GM12878 (cell line): ENCODE measurements around the gene CD69. TPM values are rescaled to one million over a fixed set of nuclear protein-coding genes. Genes with fewer than 3 reads are reported as not detected.

Experiments
- polyA plus RNA-seq, 11 experiments: library from polyadenylated mRNA; depleted of rRNA in 4 of 11; unstranded in 6 of 11; stranded (reverse) in 5 of 11; fragments of >200 nt; fragmentation: Nextera tagmentation in 4 of 11; fragmentation: Illumina TruSeq in 1 of 11; extraction: Ambion mirVana in 4 of 11; extraction: Trizol in 1 of 11; gene quantifications; 1 replicate in 1 of 11; 2 replicates in 10 of 11; pipeline versions ENCODE4 v1.2.1 to v1.2.3, GENCODE V29; 2011 to 2016; ENCODE audit warnings: inconsistent platforms in 2 of 11, missing spikeins in 2 of 11, low read depth in 1 of 11
- total RNA-seq, 4 experiments: library from RNA; depleted of rRNA in 3 of 4; stranded (reverse); fragments of >200 nt in 3 of 4; fragmentation: Illumina TruSeq in 1 of 4; extraction: Trizol in 1 of 4; gene quantifications; 2 replicates each; pipeline versions ENCODE4 v1.2.1 to v1.2.3, GENCODE V29; 2013 to 2021

Gene CD69
- total and polyA plus RNA-seq, 10 of the 15 experiments (the other 5 are each of a cell fraction or from before 2014, with no cell fraction given) = 7.3 to 156 (median 15.0) TPM

Other genes starting within 250 kb of the CD69 start
Only the 7 nearest of the 10 such genes appear.
- gene KLRB1, start 153.0 kb downstream of the CD69 start, total RNA-seq (2014; rRNA removed) = not detected in 2 replicates
- not detected in 2 replicates for gene KLRB1, start 153.0 kb downstream of the CD69 start, total RNA-seq (2014; rRNA removed; fragmentation: Illumina TruSeq; extraction: Trizol)
- not detected in 2 replicates for gene KLRB1, start 153.0 kb downstream of the CD69 start, total RNA-seq (2021)
- gene KLRB1, start 153.0 kb downstream of the CD69 start, polyA plus RNA-seq (2011; rRNA removed) = not detected in 2 replicates
- gene KLRB1, start 153.0 kb downstream of the CD69 start, polyA plus RNA-seq (2014; fragmentation: Illumina TruSeq; extraction: Trizol) = not detected in 2 replicates
- gene KLRB1, start 153.0 kb downstream of the CD69 start, polyA plus RNA-seq (2014; fragmentation: Nextera tagmentation; extraction: Ambion mirVana) = not detected
- not detected in 2 replicates for gene KLRB1, start 153.0 kb downstream of the CD69 start, polyA plus RNA-seq (2014; rRNA removed)
- gene KLRB1, start 153.0 kb downstream of the CD69 start, polyA plus RNA-seq (2016; fragmentation: Nextera tagmentation; extraction: Ambion mirVana) = not detected
- 14.9 and 16.1 TPM in 2 replicates for gene CLEC2D, start 91.2 kb downstream of the CD69 start, total RNA-seq (2014; rRNA removed)
- gene CLEC2D, start 91.2 kb downstream of the CD69 start, total RNA-seq (2014; rRNA removed; fragmentation: Illumina TruSeq; extraction: Trizol) = 14.4 and 16.2 TPM in 2 replicates
- 15.4 and 15.5 TPM in 2 replicates for gene CLEC2D, start 91.2 kb downstream of the CD69 start, total RNA-seq (2021)
- 4.6 and 6.2 TPM in 2 replicates for gene CLEC2D, start 91.2 kb downstream of the CD69 start, polyA plus RNA-seq (2011; rRNA removed)
- 16.5 and 29.1 TPM in 2 replicates for gene CLEC2D, start 91.2 kb downstream of the CD69 start, polyA plus RNA-seq (2014; fragmentation: Illumina TruSeq; extraction: Trizol)
- 10 to 100 TPM; 29.8 TPM for gene CLEC2D, start 91.2 kb downstream of the CD69 start, polyA plus RNA-seq (2014; fragmentation: Nextera tagmentation; extraction: Ambion mirVana)
- 14.8 and 14.9 TPM in 2 replicates for gene CLEC2D, start 91.2 kb downstream of the CD69 start, polyA plus RNA-seq (2014; rRNA removed)
- gene CLEC2D, start 91.2 kb downstream of the CD69 start, polyA plus RNA-seq (2016; fragmentation: Nextera tagmentation; extraction: Ambion mirVana) = 10 to 100 TPM; 25.4 to 27.5 TPM
- 25.0 and 25.9 TPM in 2 replicates for gene CLECL1, start 27.8 kb downstream of the CD69 start, total RNA-seq (2014; rRNA removed)
- gene CLECL1, start 27.8 kb downstream of the CD69 start, total RNA-seq (2014; rRNA removed; fragmentation: Illumina TruSeq; extraction: Trizol) = 43.7 and 44.2 TPM in 2 replicates
- gene CLECL1, start 27.8 kb downstream of the CD69 start, total RNA-seq (2021) = 29.0 and 33.6 TPM in 2 replicates
- gene CLECL1, start 27.8 kb downstream of the CD69 start, polyA plus RNA-seq (2011; rRNA removed) = 4.6 and 7.9 TPM in 2 replicates
- 48.6 and 53.9 TPM in 2 replicates for gene CLECL1, start 27.8 kb downstream of the CD69 start, polyA plus RNA-seq (2014; fragmentation: Illumina TruSeq; extraction: Trizol)
- gene CLECL1, start 27.8 kb downstream of the CD69 start, polyA plus RNA-seq (2014; fragmentation: Nextera tagmentation; extraction: Ambion mirVana) = 10 to 100 TPM; 53.3 to 56.5 TPM
- 35.7 and 37.8 TPM in 2 replicates for gene CLECL1, start 27.8 kb downstream of the CD69 start, polyA plus RNA-seq (2014; rRNA removed)
- gene CLECL1, start 27.8 kb downstream of the CD69 start, polyA plus RNA-seq (2016; fragmentation: Nextera tagmentation; extraction: Ambion mirVana) = 10 to 100 TPM; 50.9 to 52.9 TPM
- gene KLRF1, start 66.6 kb upstream of the CD69 start, total RNA-seq (2014; rRNA removed) = not detected in 2 replicates
- 0.18 TPM in 1 of 2 replicates, not detected in the other for gene KLRF1, start 66.6 kb upstream of the CD69 start, total RNA-seq (2014; rRNA removed; fragmentation: Illumina TruSeq; extraction: Trizol)
- gene KLRF1, start 66.6 kb upstream of the CD69 start, total RNA-seq (2021) = not detected in 2 replicates
- 2.0 and 4.9 TPM in 2 replicates for gene KLRF1, start 66.6 kb upstream of the CD69 start, polyA plus RNA-seq (2011; rRNA removed)
- gene KLRF1, start 66.6 kb upstream of the CD69 start, polyA plus RNA-seq (2014; fragmentation: Illumina TruSeq; extraction: Trizol) = 0.13 TPM in 1 of 2 replicates, not detected in the other
- under 1 TPM in 1 of 2 experiments, not detected in 1; 0.18 TPM for gene KLRF1, start 66.6 kb upstream of the CD69 start, polyA plus RNA-seq (2014; fragmentation: Nextera tagmentation; extraction: Ambion mirVana)
- 0.27 TPM in 1 of 2 replicates, not detected in the other for gene KLRF1, start 66.6 kb upstream of the CD69 start, polyA plus RNA-seq (2014; rRNA removed)
- gene KLRF1, start 66.6 kb upstream of the CD69 start, polyA plus RNA-seq (2016; fragmentation: Nextera tagmentation; extraction: Ambion mirVana) = not detected
- gene CLEC2B, start 108.5 kb upstream of the CD69 start, total RNA-seq (2014; rRNA removed) = 7.1 and 10.7 TPM in 2 replicates
- gene CLEC2B, start 108.5 kb upstream of the CD69 start, total RNA-seq (2014; rRNA removed; fragmentation: Illumina TruSeq; extraction: Trizol) = 13.4 and 13.6 TPM in 2 replicates
- gene CLEC2B, start 108.5 kb upstream of the CD69 start, total RNA-seq (2021) = 6.8 and 8.0 TPM in 2 replicates
- gene CLEC2B, start 108.5 kb upstream of the CD69 start, polyA plus RNA-seq (2011; rRNA removed) = 21.5 and 41.5 TPM in 2 replicates
- gene CLEC2B, start 108.5 kb upstream of the CD69 start, polyA plus RNA-seq (2014; fragmentation: Illumina TruSeq; extraction: Trizol) = 15.0 and 23.0 TPM in 2 replicates
- gene CLEC2B, start 108.5 kb upstream of the CD69 start, polyA plus RNA-seq (2014; fragmentation: Nextera tagmentation; extraction: Ambion mirVana) = 10 to 100 TPM; 18.5 to 21.6 TPM
- gene CLEC2B, start 108.5 kb upstream of the CD69 start, polyA plus RNA-seq (2014; rRNA removed) = 7.4 and 9.5 TPM in 2 replicates
- 10 to 100 TPM in 1 of 2 experiments, 1 to 10 TPM in 1; 8.7 to 10.6 TPM for gene CLEC2B, start 108.5 kb upstream of the CD69 start, polyA plus RNA-seq (2016; fragmentation: Nextera tagmentation; extraction: Ambion mirVana)
- gene KLRF2, start 120.6 kb upstream of the CD69 start, total RNA-seq (2014; rRNA removed) = not detected in 2 replicates
- gene KLRF2, start 120.6 kb upstream of the CD69 start, total RNA-seq (2014; rRNA removed; fragmentation: Illumina TruSeq; extraction: Trizol) = 0.32 TPM in 1 of 2 replicates, not detected in the other
- gene KLRF2, start 120.6 kb upstream of the CD69 start, total RNA-seq (2021) = not detected in 2 replicates
- 2.1 and 2.9 TPM in 2 replicates for gene KLRF2, start 120.6 kb upstream of the CD69 start, polyA plus RNA-seq (2011; rRNA removed)
- 0.15 TPM in 1 of 2 replicates, not detected in the other for gene KLRF2, start 120.6 kb upstream of the CD69 start, polyA plus RNA-seq (2014; fragmentation: Illumina TruSeq; extraction: Trizol)
- gene KLRF2, start 120.6 kb upstream of the CD69 start, polyA plus RNA-seq (2014; fragmentation: Nextera tagmentation; extraction: Ambion mirVana) = under 1 TPM; 0.20 to 0.32 TPM
- gene KLRF2, start 120.6 kb upstream of the CD69 start, polyA plus RNA-seq (2014; rRNA removed) = not detected in 2 replicates
- gene KLRF2, start 120.6 kb upstream of the CD69 start, polyA plus RNA-seq (2016; fragmentation: Nextera tagmentation; extraction: Ambion mirVana) = not detected
- not detected in 2 replicates for gene CLEC2A, start 171.5 kb upstream of the CD69 start, total RNA-seq (2014; rRNA removed)
- not detected in 2 replicates for gene CLEC2A, start 171.5 kb upstream of the CD69 start, total RNA-seq (2014; rRNA removed; fragmentation: Illumina TruSeq; extraction: Trizol)
- not detected in 2 replicates for gene CLEC2A, start 171.5 kb upstream of the CD69 start, total RNA-seq (2021)
- gene CLEC2A, start 171.5 kb upstream of the CD69 start, polyA plus RNA-seq (2011; rRNA removed) = not detected in 2 replicates
- gene CLEC2A, start 171.5 kb upstream of the CD69 start, polyA plus RNA-seq (2014; fragmentation: Illumina TruSeq; extraction: Trizol) = not detected in 2 replicates
- not detected for gene CLEC2A, start 171.5 kb upstream of the CD69 start, polyA plus RNA-seq (2014; fragmentation: Nextera tagmentation; extraction: Ambion mirVana)
- not detected in 2 replicates for gene CLEC2A, start 171.5 kb upstream of the CD69 start, polyA plus RNA-seq (2014; rRNA removed)
- gene CLEC2A, start 171.5 kb upstream of the CD69 start, polyA plus RNA-seq (2016; fragmentation: Nextera tagmentation; extraction: Ambion mirVana) = not detected